DND-41 (cell line): ENCODE data around the gene GALNT5.

ENCODE experiments used
- ATAC-seq: fragments of 200-7000 bp; cut with Tn5 transposase; 3 replicates; pipeline ENCODE4 v1.9.1; 2021; ENCODE audit warnings: low read depth; ENCODE audit not compliant: insufficient read depth
- DNase-seq: peaks from one replicate; pipeline ENCODE4 v3.0.0-alpha.2; 2020
- H2AFZ ChIP-seq: 2 replicates; pipeline ENCODE4 v1.6.0; 2012; ENCODE audit warnings: low read depth, low read length
- H3K27ac ChIP-seq: 2 replicates; pipeline ENCODE4 v1.5.1; 2012; ENCODE audit warnings: low read length, inconsistent platforms
- H3K27me3 ChIP-seq: fragments of 200-600 bp; sonication (generic); 2 replicates; pipeline ENCODE4 v1.6.0; 2012; ENCODE audit warnings: low read length, mild to moderate bottlenecking, inconsistent platforms; ENCODE audit not compliant: insufficient read depth, poor library complexity
- H3K36me3 ChIP-seq: 2 replicates; pipeline ENCODE4 v1.5.1; 2012; ENCODE audit warnings: low read length, inconsistent platforms; ENCODE audit not compliant: insufficient read depth
- H3K4me1 ChIP-seq: 2 replicates; pipeline ENCODE4 v1.5.1; 2012; ENCODE audit warnings: mild to moderate bottlenecking, low read length; ENCODE audit not compliant: insufficient read depth
- H3K4me2 ChIP-seq: 2 replicates; pipeline ENCODE4 v1.6.0; 2012; ENCODE audit warnings: mild to moderate bottlenecking, moderate library complexity, low read length, inconsistent platforms; ENCODE audit not compliant: insufficient read depth
- H3K4me3 ChIP-seq, 2 experiments: fragments of 200-600 bp in 1 of 2; shearing (Covaris generic) in 1 of 2; 2 replicates each; pipeline ENCODE4 v1.5.1; 2012 to 2016; ENCODE audit warnings: inconsistent platforms in 2 of 2, low read length in 2 of 2, mild to moderate bottlenecking in 2 of 2, low read depth in 1 of 2, moderate library complexity in 1 of 2
- H3K79me2 ChIP-seq: 2 replicates; pipeline ENCODE4 v1.6.0; 2012; ENCODE audit warnings: low read length, inconsistent platforms; ENCODE audit not compliant: insufficient read depth
- H3K9ac ChIP-seq: 2 replicates; pipeline ENCODE4 v1.6.0; 2012; ENCODE audit warnings: low read depth, mild to moderate bottlenecking, inconsistent platforms, low read length, moderate library complexity
- H3K9me3 ChIP-seq: 2 replicates; pipeline ENCODE4 v1.5.1; 2012; ENCODE audit warnings: low read length, moderate library complexity, mild to moderate bottlenecking, inconsistent platforms; ENCODE audit not compliant: insufficient read depth, severe bottlenecking
- H4K20me1 ChIP-seq: 2 replicates; pipeline ENCODE4 v1.6.0; 2012; ENCODE audit warnings: low read length; ENCODE audit not compliant: insufficient read depth
- EZH2 ChIP-seq: IDR thresholded peaks from 3 replicates; pipeline ENCODE4 v1.6.1; 2012; ENCODE audit warnings: borderline replicate concordance, low read depth, mild to moderate bottlenecking, moderate library complexity, low read length, inconsistent platforms; ENCODE audit not compliant: severe bottlenecking
- TF ChIP-seq, protein P1 (sequence below): IDR thresholded peaks from 2 replicates; pipeline ENCODE4 v1.5.1; 2012; ENCODE audit warnings: borderline replicate concordance, low read length, moderate library complexity, mild to moderate bottlenecking; ENCODE audit not compliant: poor library complexity, severe bottlenecking; ENCODE audit errors: extremely low read depth

GALNT5 gene

DNA sequence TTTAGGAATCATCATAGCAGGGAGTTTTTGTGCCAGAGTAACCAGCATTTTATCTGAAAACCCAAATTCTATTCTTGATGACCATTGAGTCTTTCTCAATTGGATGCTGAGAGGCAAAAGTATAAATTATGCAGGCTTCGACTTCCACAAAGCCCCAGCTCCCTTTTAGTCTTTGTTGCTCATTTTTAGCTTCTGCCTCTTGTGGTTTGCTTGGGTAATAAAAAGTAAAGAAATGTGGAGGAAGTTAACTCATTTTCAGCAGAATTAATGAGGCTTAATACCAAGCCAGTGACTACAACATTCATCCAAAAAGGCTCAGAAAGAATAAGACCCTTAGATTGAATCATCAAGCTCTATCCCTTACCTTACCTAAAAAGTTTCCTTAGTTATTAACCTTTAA is 49.5 kb downstream of the GALNT5 start:
- no peak for ATAC-seq
- no peak overlapping the region for H3K4me2 ChIP-seq
- no peaks in the 10 kb centered on the region for H3K4me1 ChIP-seq
- no peaks in the 10 kb centered on the region for H3K9me3 ChIP-seq
- H4K20me1 ChIP-seq: no peaks in the 10 kb centered on the region
- peaks cover 32% of the 10 kb centered on the region for H3K27me3 ChIP-seq
- H3K79me2 ChIP-seq: no peaks in the 10 kb centered on the region
- DNase-seq: no peak
- H2AFZ ChIP-seq: no peak overlapping the region
- TF ChIP-seq EZH2: no peak
- TF ChIP-seq, protein P1, sequence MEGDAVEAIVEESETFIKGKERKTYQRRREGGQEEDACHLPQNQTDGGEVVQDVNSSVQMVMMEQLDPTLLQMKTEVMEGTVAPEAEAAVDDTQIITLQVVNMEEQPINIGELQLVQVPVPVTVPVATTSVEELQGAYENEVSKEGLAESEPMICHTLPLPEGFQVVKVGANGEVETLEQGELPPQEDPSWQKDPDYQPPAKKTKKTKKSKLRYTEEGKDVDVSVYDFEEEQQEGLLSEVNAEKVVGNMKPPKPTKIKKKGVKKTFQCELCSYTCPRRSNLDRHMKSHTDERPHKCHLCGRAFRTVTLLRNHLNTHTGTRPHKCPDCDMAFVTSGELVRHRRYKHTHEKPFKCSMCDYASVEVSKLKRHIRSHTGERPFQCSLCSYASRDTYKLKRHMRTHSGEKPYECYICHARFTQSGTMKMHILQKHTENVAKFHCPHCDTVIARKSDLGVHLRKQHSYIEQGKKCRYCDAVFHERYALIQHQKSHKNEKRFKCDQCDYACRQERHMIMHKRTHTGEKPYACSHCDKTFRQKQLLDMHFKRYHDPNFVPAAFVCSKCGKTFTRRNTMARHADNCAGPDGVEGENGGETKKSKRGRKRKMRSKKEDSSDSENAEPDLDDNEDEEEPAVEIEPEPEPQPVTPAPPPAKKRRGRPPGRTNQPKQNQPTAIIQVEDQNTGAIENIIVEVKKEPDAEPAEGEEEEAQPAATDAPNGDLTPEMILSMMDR: no peak
- no peak overlapping the region for H3K9ac ChIP-seq
- H3K27ac ChIP-seq: no peak overlapping the region
- no peaks in the 10 kb centered on the region for H3K36me3 ChIP-seq
- no peak overlapping the region for H3K4me3 ChIP-seq

DNA sequence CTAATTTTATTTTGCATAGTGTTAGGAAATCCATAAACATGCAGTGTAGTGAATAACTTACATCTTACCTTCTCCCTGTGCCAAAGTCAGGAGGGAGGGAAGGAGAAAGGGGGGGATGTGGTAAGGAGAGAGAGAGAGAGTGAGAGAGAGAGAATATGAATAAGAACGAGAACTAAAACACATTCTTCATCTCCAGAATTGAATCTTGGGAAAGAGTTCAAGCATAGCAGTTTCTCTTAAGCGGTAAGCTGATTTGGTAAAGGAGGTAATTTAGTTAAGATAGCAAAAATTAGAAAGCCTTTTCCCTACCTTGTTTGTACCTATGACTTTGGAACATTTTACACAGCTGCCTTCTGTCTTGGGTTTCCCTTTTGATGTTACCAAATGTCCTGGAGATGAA is 52.4 kb downstream of the GALNT5 start:
- TF ChIP-seq EZH2: no peak
- TF ChIP-seq, protein P1: no peak
- Histone ChIP-seq H3K4me2 (no peak overlapping the region), H3K9me3 (no peaks in the 10 kb centered on the region), H3K79me2 (no peaks in the 10 kb centered on the region), H2AFZ (no peak overlapping the region), H3K36me3 (no peaks in the 10 kb centered on the region), H3K4me1 (no peaks in the 10 kb centered on the region), H3K27me3 (peaks cover 17% of the 10 kb centered on the region), H3K27ac (no peak overlapping the region), H3K9ac (no peak overlapping the region), H3K4me3 (no peak overlapping the region), H4K20me1 (no peaks in the 10 kb centered on the region)
- no peak for ATAC-seq
- DNase-seq: no peak

DNA sequence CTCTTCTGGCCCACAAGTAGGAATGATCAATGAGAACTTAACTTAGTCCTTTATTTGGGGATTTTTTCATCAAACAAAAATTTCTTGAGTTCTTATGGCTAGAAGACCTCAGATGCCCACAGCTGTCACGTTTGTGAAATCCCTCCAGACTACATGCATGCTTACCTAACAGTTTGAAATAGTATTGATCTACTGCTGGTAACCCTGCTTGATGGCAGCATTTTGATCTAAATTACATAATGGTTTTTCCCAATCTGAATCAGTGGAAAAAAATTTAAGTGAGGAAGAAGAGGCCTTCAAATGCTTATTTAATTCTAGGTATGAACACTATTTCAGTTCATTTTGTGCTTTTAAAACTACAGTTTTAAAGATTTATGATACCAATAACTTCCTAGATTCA is 54.2 kb downstream of the GALNT5 start:
- no peak overlapping the region for H3K9ac ChIP-seq
- no peak overlapping the region for H3K27ac ChIP-seq
- H4K20me1 ChIP-seq: no peaks in the 10 kb centered on the region
- no peak for DNase-seq
- H3K36me3 ChIP-seq: no peaks in the 10 kb centered on the region
- H3K4me2 ChIP-seq: no peak overlapping the region
- TF ChIP-seq, protein P1: no peak
- TF ChIP-seq EZH2: no peak
- H3K79me2 ChIP-seq: no peaks in the 10 kb centered on the region
- H3K27me3 ChIP-seq: peaks cover 9% of the 10 kb centered on the region
- no peaks in the 10 kb centered on the region for H3K9me3 ChIP-seq
- ATAC-seq: no peak
- H3K4me1 ChIP-seq: no peaks in the 10 kb centered on the region
- H2AFZ ChIP-seq: no peak overlapping the region
- no peak overlapping the region for H3K4me3 ChIP-seq
